Fibroblast of upper back skin (primary cell): Measurements from ENCODE around the gene SERPINH1.

Source experiments
- DNase-seq: peaks from one replicate; pipeline ENCODE4 v3.0.0-alpha.2; 2013

SERPINH1 gene

DNA sequence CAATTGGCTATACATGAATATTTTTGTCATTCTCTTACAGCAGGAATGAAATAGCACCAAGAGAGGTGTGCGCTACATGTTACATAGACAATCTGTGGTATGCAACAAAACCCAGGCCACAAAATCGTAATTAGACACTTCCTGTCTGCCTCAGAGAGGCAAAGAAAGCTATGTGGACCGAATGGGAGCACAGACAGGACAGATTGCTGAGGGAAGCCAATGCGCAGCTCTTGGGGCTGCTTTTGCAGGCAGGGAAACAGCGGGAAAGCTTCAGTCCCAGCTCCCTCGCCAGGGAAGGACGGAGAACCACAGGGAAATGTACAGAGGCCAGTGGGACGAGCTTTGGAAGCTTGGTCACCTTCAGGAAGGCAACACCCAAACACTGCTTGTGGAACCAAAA lies 40.9 kb downstream of the SERPINH1 start:
- DNase-seq, result peak; percentile 75

DNA sequence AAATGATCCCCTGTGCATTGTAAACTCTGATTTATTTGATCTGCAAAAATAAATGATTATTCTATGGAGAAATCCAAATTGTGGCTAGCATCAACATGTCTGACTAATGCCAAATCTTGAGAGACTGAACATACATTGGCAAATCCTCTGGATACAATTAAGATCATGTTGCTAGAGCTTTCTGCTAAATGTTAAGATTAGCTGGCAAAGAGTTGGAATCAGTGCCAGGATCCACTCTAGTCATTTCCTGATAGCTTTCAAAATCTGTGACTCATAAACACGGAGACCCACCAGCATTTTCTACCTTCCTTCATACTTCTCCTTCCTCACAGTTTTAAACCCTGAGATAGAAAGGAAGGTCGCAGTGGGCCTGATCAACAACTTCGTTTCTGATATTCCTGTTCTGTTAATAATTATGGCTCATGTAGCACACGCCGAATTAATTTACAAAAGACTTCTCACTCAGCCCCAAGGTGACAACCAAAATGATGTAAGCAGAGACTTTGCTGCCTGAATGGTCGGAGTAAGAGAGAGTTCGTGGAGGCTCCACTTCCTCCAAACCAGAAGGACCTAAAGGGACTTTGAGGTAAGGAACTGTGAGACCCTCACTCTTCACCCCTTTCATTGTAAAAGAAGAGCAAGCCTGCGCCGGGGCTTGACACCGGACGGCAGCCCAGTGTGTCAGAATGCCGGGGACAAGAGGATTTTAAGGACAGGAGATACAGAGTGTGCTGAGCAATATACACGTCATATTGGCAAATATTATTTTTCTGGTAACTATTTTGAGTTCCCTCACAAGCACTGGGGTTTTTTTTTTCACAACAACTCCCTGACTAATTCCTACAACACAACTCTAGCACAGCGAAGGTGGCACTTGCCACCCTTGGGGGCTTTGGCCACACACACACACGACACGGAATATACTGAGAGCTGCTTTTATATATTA lies 42.0 kb downstream of the SERPINH1 start:
- peak; percentile 92 for DNase-seq

DNA sequence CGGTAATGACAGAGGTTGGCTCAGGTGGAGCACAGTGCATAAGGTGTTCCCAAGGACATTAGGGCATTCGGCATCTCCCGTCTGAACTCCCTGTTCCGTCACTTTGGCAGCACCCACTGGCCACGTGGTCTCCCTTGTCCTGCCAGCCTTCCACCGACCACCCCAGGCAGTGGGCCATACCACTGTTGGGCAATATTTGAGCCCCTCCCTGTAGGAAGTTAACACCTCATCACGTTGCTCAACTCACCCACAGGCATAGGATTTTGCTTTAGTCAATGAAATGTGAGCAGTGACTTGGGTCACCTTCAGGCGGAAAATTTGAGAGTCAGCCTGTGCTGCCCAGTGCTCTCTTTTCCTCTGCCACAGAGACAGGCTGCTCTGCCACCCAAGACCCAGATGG lies 44.0 kb downstream of the SERPINH1 start:
- DNase-seq, result no peak

DNA sequence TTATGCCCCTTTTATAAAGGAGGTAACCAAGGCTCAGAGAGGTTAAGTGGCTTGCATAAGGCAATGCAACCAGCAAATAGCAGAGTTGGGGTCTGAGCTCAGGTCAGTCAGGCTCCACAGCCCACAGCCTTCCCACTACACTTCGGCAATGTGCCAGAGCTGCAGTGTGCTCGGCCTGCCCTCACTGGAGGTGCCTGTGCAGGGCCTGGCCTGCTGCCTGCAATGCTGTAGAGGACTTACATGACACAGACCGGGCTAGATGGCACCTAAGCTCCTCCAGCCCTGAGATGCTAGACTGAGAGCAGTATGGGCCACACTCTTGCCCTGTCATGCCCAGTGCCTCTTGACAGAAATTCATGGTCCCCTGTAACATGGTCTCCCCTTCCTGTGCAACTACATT lies 49.8 kb downstream of the SERPINH1 start:
- DNase-seq, result no peak

DNA sequence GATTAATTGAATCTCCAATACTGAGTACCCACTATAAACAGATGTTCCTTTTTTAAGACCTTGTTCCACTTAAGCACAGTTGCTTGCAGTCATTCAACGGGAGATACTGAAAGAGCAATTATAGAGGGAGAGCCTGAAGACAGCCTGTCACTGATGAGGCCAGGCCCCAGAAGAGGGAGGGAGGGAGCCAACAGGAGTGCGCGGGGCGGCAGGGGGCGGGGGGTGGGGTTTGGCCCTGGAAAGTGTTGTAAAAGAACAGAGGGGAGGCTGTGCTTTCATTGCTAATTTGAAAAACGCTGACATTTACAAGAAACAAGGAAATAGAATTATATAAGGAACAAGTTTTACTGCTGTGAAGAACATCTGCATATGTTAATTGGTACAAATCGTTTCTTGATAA lies 53.7 kb downstream of the SERPINH1 start:
- no peak for DNase-seq

DNA sequence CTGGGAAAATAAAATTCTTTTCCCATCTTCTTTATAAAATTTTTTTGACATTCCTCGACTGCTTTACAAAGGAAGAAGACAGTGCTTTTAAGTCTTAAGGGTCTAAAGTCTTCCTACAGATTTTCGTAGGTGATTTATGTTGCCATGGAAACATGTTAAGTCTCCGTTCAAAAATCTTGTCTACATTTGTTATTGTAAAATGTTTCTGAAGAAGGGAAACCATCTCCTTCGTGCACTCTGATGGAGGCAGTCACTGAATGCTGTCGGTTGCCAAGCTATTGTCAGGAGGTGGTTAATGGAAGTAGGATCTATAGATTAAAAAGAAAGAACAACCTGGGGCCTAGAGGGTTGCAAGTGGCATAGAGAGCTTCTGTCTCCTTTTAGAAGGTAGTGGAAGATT lies 54.2 kb downstream of the SERPINH1 start:
- DNase-seq, result no peak
